Endothelial cell of umbilical vein (primary cell): Measurements from ENCODE around the gene REEP5. TPM values are rescaled to one million over a fixed set of nuclear protein-coding genes. Genes with fewer than 3 reads are reported as not detected.
A peak's percentile ranks its signal among the peaks of the same experiment; 100 is the strongest.

Experiments used
- BruUV-seq: library from RNA; stranded (reverse); fragments of 400-500 nt; replicated peaks from 2 replicates; lab custom pipeline; 2021; lab: Mats Ljungman, UMichigan
- CTCF ChIA-PET: fragments of 300-600, 350-600 bp; sonication (Branson Sonifier 250); formaldehyde crosslinking; loops from one replicate; lab custom pipeline; 2021; ENCODE audit warnings: antibody characterized with exemption, inconsistent platforms; lab: Charles Lee
- POLR2A ChIA-PET: fragments of 300-600, 350-600 bp; sonication (Branson Sonifier 250); formaldehyde crosslinking; loops from one replicate; lab custom pipeline; 2021; ENCODE audit warnings: antibody characterized with exemption, inconsistent platforms; lab: Charles Lee
- DNase-seq: peaks from one replicate; pipeline ENCODE4 v3.0.0-alpha.2; 2011; ENCODE audit warnings: low read depth, low spot score
- FAIRE-seq: peaks from 2 replicates; lab custom pipeline; 2011; peaks lifted over from hg19 to GRCh38; lab: Jason Lieb, UNC
- H2AFZ ChIP-seq: 2 replicates; pipeline ENCODE4 v1.6.0; 2012; ENCODE audit warnings: low read depth, low read length, control low read depth, inconsistent platforms
- H3K27ac ChIP-seq: 2 replicates; pipeline ENCODE4 v1.5.1; 2011; ENCODE audit warnings: low read depth, mild to moderate bottlenecking, control low read depth, low read length, moderate library complexity; ENCODE audit not compliant: insufficient read depth
- H3K27me3 ChIP-seq, 2 experiments: 2 replicates each; pipeline versions ENCODE4 v1.6.0 to v1.6.1; 2011; ENCODE audit warnings: low read length in 2 of 2, mixed read lengths in 1 of 2; ENCODE audit not compliant: control insufficient read depth in 2 of 2, insufficient read depth in 2 of 2
- H3K36me3 ChIP-seq, 2 experiments: 2 replicates in 1 of 2; 3 replicates in 1 of 2; pipeline ENCODE4 v1.5.1; 2011; ENCODE audit warnings: low read length in 2 of 2, mild to moderate bottlenecking in 1 of 2, moderate library complexity in 1 of 2; ENCODE audit not compliant: control insufficient read depth in 2 of 2, insufficient read depth in 2 of 2; ENCODE audit errors: extremely low read depth in 1 of 2
- H3K4me1 ChIP-seq: 3 replicates; pipeline ENCODE4 v1.5.1; 2011; ENCODE audit warnings: mild to moderate bottlenecking, low read length; ENCODE audit not compliant: control insufficient read depth, insufficient read depth; ENCODE audit errors: extremely low read depth
- H3K4me2 ChIP-seq: 2 replicates; pipeline ENCODE4 v1.6.1; 2011; ENCODE audit warnings: low read length, control low read depth, mixed read lengths; ENCODE audit not compliant: insufficient read depth
- H3K4me3 ChIP-seq, 3 experiments: fragments of 200-600 bp in 1 of 3; sonication (generic), shearing (Covaris generic) in 1 of 3; replicated peaks in 1 of 3; 2 replicates each; pipeline ENCODE4 v1.5.1; 2011 to 2016; ENCODE audit warnings: control low read depth in 3 of 3, low read length in 3 of 3, mild to moderate bottlenecking in 2 of 3, inconsistent platforms in 1 of 3, low read depth in 1 of 3, moderate library complexity in 1 of 3; ENCODE audit not compliant: insufficient read depth in 1 of 3
- H3K79me2 ChIP-seq: 2 replicates; pipeline ENCODE4 v1.6.0; 2012; ENCODE audit warnings: low read length, inconsistent platforms; ENCODE audit not compliant: control insufficient read depth, insufficient read depth
- H3K9ac ChIP-seq: replicated peaks from 2 replicates; pipeline ENCODE3; 2011; ENCODE audit warnings: low read length, control low read depth; ENCODE audit not compliant: insufficient read depth; ENCODE audit errors: extremely low read depth
- H3K9me1 ChIP-seq: replicated peaks from 3 replicates; pipeline ENCODE4 v1.6.0; 2011; ENCODE audit warnings: mild to moderate bottlenecking, low read length; ENCODE audit not compliant: control insufficient read depth, insufficient read depth; ENCODE audit errors: extremely low read depth
- H3K9me3 ChIP-seq: replicated peaks from 2 replicates; pipeline ENCODE4 v1.5.1; 2012; ENCODE audit warnings: low read length, inconsistent platforms; ENCODE audit not compliant: control insufficient read depth, insufficient read depth
- H4K20me1 ChIP-seq: replicated peaks from 2 replicates; pipeline ENCODE3; 2011; ENCODE audit warnings: mild to moderate bottlenecking, low read length; ENCODE audit not compliant: control insufficient read depth, insufficient read depth; ENCODE audit errors: extremely low read depth
- CTCF ChIP-seq, 2 donors: IDR thresholded peaks; 1 replicate in 1 of 2; 2 replicates in 1 of 2; pipeline ENCODE4 v1.5.1; 2011; ENCODE audit warnings: low read length in 2 of 2, mild to moderate bottlenecking in 2 of 2, moderate library complexity in 2 of 2, control low read depth in 1 of 2, inconsistent platforms in 1 of 2, low read depth in 1 of 2; ENCODE audit not compliant: insufficient read depth in 1 of 2; ENCODE audit errors: extremely low read depth in 1 of 2
- EZH2 ChIP-seq: IDR thresholded peaks from 2 replicates; pipeline ENCODE4 v1.6.1; 2012; ENCODE audit warnings: borderline replicate concordance, low read depth, mild to moderate bottlenecking, moderate library complexity, low read length, inconsistent platforms; ENCODE audit not compliant: severe bottlenecking
- FOS ChIP-seq: IDR thresholded peaks from 2 replicates; pipeline ENCODE4 v1.6.1; 2011; ENCODE audit warnings: mild to moderate bottlenecking, low read length, moderate library complexity, borderline replicate concordance; ENCODE audit not compliant: insufficient read depth
- GATA2 ChIP-seq: IDR thresholded peaks from 2 replicates; pipeline ENCODE4 v1.7.0; 2011; ENCODE audit warnings: low read depth, mild to moderate bottlenecking, moderate library complexity, mixed read lengths, low read length; ENCODE audit not compliant: insufficient read length, insufficient read depth
- JUN ChIP-seq: IDR thresholded peaks from 2 replicates; pipeline ENCODE4 v1.6.1; 2011; ENCODE audit warnings: borderline replicate concordance, low read depth; ENCODE audit not compliant: insufficient read length, insufficient read depth
- MAX ChIP-seq: IDR thresholded peaks from 2 replicates; pipeline ENCODE4 v1.6.1; 2011; ENCODE audit not compliant: insufficient read depth, insufficient read length
- MYC ChIP-seq: IDR thresholded peaks from one replicate; pipeline ENCODE4 v1.6.1; 2011; ENCODE audit warnings: mild to moderate bottlenecking, low read depth, low read length
- POLR2A ChIP-seq: IDR thresholded peaks from 2 replicates; pipeline ENCODE4 v1.6.1; 2012; ENCODE audit warnings: low read depth, mild to moderate bottlenecking, control low read depth, low read length
- POLR2AphosphoS5 ChIP-seq: IDR thresholded peaks from 2 replicates; pipeline ENCODE4 v1.6.1; 2012; ENCODE audit warnings: low read depth, mild to moderate bottlenecking, control low read depth, low read length, moderate library complexity; ENCODE audit not compliant: insufficient read depth
- dilution Hi-C: fragments of 300-500 bp; cut with MboI; formaldehyde crosslinking; loops from one replicate; pipeline ENCODE4 v1.15.0; 2019; ENCODE audit warnings: low sequenced_read_pairs; ENCODE audit not compliant: extremely low pct_ligation_motif_present
- intact Hi-C: fragments of 100-400 bp; cut with micrococcal nuclease; formaldehyde crosslinking; loops from one replicate; pipeline ENCODE4 v1.10.0; 2022
- polyA plus RNA-seq, 4 experiments: library from polyadenylated mRNA; depleted of rRNA in 3 of 4; stranded (reverse) in 3 of 4; unstranded in 1 of 4; fragments of >200 nt; gene quantifications; 2 replicates each; pipeline versions ENCODE4 v1.2.1 to v1.2.3, GENCODE V29; 2011 to 2012; ENCODE audit warnings: missing spikeins in 1 of 4
- total RNA-seq: library from RNA; stranded (reverse); gene quantifications from 2 replicates; pipeline ENCODE4 v1.2.3, GENCODE V29; 2021

The REEP5 gene
- total and polyA plus RNA-seq, 2 donors (not counting 3 experiments of a cell fraction or from before 2014, with no cell fraction given), result 98.0 to 163 TPM

DNA sequence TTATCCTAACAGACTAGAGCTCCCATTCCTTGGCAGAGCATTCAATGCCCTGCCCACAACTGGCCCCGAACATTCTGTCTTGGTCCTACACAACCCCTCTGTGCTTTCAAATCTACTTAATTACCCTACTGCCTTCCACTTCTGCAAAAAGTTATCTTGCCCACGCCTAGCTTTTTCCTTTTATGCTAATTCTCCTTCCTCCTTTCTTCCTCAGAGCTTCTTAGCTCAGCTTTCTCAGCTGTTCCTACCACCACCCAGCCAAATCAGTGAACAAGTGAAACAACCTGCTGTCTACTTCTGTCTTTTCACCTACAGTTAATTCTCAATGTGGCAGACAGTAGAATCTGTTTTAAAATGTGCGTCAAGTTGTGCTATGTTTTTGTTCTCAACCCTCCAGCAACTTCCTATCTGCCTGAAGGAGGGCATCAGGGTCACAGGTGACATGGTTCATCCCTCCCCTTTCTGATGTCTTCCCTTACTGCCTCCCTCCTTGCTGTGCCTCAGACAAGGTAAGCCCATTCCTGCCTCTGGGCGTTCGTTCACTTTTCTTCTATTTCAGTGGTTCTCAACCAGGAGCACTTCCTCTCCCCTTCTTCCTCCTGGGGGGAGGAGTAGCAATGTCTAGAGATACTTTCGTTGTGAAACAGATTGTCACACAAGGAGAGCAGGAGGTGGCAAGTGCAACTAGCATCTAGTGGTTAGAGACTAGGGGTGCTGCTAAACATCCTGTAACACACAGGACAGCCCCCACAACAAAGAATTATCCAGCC lies 1.3 kb upstream of the REEP5 start:
- Histone ChIP-seq H3K9me3 (no peaks in the 10 kb centered on the region), H3K36me3 (peaks cover 0 to 6% of the 10 kb centered on the region in 2 experiments), H4K20me1 (no peaks in the 10 kb centered on the region), H3K9ac (no peak overlapping the region), H3K4me3 (no peak overlapping the region), H3K4me2 (no peak overlapping the region), H3K27me3 (no peaks in the 10 kb centered on the region), H3K4me1 (peaks cover 8% of the 10 kb centered on the region), H3K79me2 (peaks cover 28% of the 10 kb centered on the region), H2AFZ (peak overlapping the region; percentile 36), H3K27ac (no peak overlapping the region), H3K9me1 (no peaks in the 10 kb centered on the region)
- POLR2A ChIA-PET, result no interaction called here
- dilution Hi-C loops, result no loop called here
- FAIRE-seq (no peak), DNase-seq (no peak)
- intact Hi-C loops, result loop anchor here (5.0 kb wide), 2 partner anchors 586 to 589 kb away; partner anchors contain the start of gene YTHDC2
- TF ChIP-seq POLR2A (no peak), GATA2 (no peak), EZH2 (no peak), MYC (no peak), JUN (no peak), POLR2AphosphoS5 (no peak), MAX (no peak), FOS (no peak), CTCF (IDR thresholded peaks at IDR 0.05; ENCODE audit: extremely low read depth in 1 of 2, insufficient read depth in 1 of 2, low read depth in 1 of 2, low read length in 2 of 2) (no peak)
- CTCF ChIA-PET, result interaction anchor here (0.8 to 2.4 kb wide), 10 partner anchors 8 to 372 kb away, joined by 3 to 12 read pairs (median 5); partner anchors contain the start of gene DCP2
- BruUV-seq, result no TSS peak
